ENCODE data around the gene RABGAP1L. TPM values are rescaled to one million over a fixed set of nuclear protein-coding genes. Genes with fewer than 3 reads are reported as not detected.

RABGAP1L gene
- total and polyA plus RNA-seq, 2 donors (not counting 3 experiments of a cell fraction or from before 2014, with no cell fraction given) = 6.4 to 22.2 TPM

DNA sequence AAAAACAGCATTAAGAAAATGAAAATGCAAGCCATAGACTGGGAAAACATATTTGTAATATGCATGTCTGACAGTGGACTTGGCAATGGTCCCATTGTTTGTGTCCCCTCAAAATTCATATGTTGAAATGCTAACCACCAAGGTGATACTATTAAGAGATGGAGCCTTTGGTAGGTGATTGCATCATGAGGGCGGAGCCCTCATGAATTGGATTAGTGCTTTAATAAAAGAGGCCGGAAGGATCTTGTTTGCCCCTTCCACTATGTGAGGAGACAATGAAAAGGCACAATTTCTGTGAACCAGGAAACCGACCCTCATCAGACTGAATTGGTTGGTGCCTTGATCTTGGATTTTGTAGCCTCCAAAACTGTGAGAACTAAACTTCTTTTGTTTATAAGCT, 520.8 kb downstream of the RABGAP1L start:
- Histone ChIP-seq H4K20me1 (replicated peaks; ENCODE audit: control insufficient read depth, extremely low read depth, insufficient read depth, low read length) (no peaks in the 10 kb centered on the region), H3K4me2 (ENCODE audit: insufficient read depth, low read length) (no peak overlapping the region), H3K9me3 (replicated peaks; ENCODE audit: control insufficient read depth, insufficient read depth, low read length) (no peaks in the 10 kb centered on the region), H3K27me3 (ENCODE audit: control insufficient read depth in 2 of 2, insufficient read depth in 2 of 2, low read length in 2 of 2) (no peaks in the 10 kb centered on the region), H3K4me1 (ENCODE audit: control insufficient read depth, extremely low read depth, insufficient read depth, low read length) (no peaks in the 10 kb centered on the region), H3K9me1 (replicated peaks; ENCODE audit: control insufficient read depth, extremely low read depth, insufficient read depth, low read length) (no peaks in the 10 kb centered on the region), H3K27ac (ENCODE audit: insufficient read depth, low read depth, low read length) (no peak overlapping the region), H2AFZ (ENCODE audit: low read depth, low read length) (no peak overlapping the region), H3K36me3 (ENCODE audit: control insufficient read depth in 2 of 2, extremely low read depth in 1 of 2, insufficient read depth in 2 of 2, low read length in 2 of 2) (no peaks in the 10 kb centered on the region), H3K79me2 (ENCODE audit: control insufficient read depth, insufficient read depth, low read length) (no peaks in the 10 kb centered on the region), H3K9ac (replicated peaks; ENCODE audit: extremely low read depth, insufficient read depth, low read length) (no peak overlapping the region), H3K4me3 (replicated peaks in 1 of 3; ENCODE audit: insufficient read depth in 1 of 3, low read depth in 1 of 3, low read length in 3 of 3) (no peak overlapping the region)
- TF ChIP-seq MYC (IDR thresholded peaks at IDR 0.05; ENCODE audit: low read depth, low read length) = no peak
- DNase-seq (ENCODE audit: low read depth, low spot score) (no peak), FAIRE-seq (no peak)
- ChIA-PET CTCF (no interaction called here), POLR2A (no interaction called here)
- intact Hi-C loops (cut with micrococcal nuclease) = no loop called here
- no TSS peak for BruUV-seq (replicated peaks)
- dilution Hi-C loops (cut with MboI; ENCODE audit: extremely low pct_ligation_motif_present, low sequenced_read_pairs) = no loop called here

DNA sequence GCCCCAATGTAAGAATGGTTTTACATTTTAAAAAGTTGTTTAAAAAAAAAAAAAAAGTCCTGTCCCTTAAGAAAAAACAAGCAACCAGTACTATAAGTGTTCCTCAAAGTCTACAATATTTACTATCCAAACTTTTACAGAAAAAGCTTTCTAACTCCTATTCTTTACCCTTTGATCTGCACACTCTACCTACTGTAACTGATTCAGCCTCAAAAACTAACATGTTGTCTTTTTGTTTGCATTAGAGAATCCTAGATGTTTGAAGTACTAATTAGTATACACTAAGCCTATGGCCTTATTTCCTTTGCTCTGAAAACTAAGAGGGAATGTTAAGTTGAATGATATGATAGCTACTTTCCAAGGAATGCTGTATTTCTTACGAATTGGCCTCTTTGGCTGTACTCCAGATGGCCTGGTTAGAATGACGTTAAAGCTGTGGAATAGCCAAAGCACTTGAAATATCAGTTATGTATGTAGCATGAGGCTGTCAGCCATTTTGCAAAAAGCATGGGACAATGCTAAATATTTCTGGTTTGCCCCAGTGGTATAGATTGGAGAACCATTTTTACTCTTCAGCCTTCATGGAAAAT, 523.2 kb downstream of the RABGAP1L start:
- ChIA-PET POLR2A (no interaction called here), CTCF (interaction anchor here (1.2 kb wide), 1 partner anchor 420 kb away, joined by 3 read pairs; no protein-coding TSS in a partner anchor)
- intact Hi-C loops (cut with micrococcal nuclease) = no loop called here
- BruUV-seq (replicated peaks) = no TSS peak
- no peak overlapping the region for H3K4me2 ChIP-seq (ENCODE audit: insufficient read depth, low read length)
- dilution Hi-C loops (cut with MboI; ENCODE audit: extremely low pct_ligation_motif_present, low sequenced_read_pairs) = no loop called here
- TF ChIP-seq GATA2 (IDR thresholded peaks at IDR 0.05; ENCODE audit: insufficient read depth, insufficient read length, low read depth, low read length) = no peak
- TF ChIP-seq MYC (IDR thresholded peaks at IDR 0.05; ENCODE audit: low read depth, low read length) = no peak
- TF ChIP-seq POLR2A (IDR thresholded peaks at IDR 0.05; ENCODE audit: low read depth, low read length) = no peak
- TF ChIP-seq FOS (IDR thresholded peaks at IDR 0.05; ENCODE audit: borderline replicate concordance, insufficient read depth, low read length) = no peak
- TF ChIP-seq POLR2AphosphoS5 (IDR thresholded peaks at IDR 0.05; ENCODE audit: insufficient read depth, low read depth, low read length) = no peak
- TF ChIP-seq, protein P1, sequence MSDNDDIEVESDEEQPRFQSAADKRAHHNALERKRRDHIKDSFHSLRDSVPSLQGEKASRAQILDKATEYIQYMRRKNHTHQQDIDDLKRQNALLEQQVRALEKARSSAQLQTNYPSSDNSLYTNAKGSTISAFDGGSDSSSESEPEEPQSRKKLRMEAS (IDR thresholded peaks at IDR 0.05; ENCODE audit: insufficient read depth, insufficient read length) = no peak
- TF ChIP-seq EZH2 (IDR thresholded peaks at IDR 0.05; ENCODE audit: borderline replicate concordance, low read depth, low read length, severe bottlenecking) = no peak
- TF ChIP-seq, protein P2, sequence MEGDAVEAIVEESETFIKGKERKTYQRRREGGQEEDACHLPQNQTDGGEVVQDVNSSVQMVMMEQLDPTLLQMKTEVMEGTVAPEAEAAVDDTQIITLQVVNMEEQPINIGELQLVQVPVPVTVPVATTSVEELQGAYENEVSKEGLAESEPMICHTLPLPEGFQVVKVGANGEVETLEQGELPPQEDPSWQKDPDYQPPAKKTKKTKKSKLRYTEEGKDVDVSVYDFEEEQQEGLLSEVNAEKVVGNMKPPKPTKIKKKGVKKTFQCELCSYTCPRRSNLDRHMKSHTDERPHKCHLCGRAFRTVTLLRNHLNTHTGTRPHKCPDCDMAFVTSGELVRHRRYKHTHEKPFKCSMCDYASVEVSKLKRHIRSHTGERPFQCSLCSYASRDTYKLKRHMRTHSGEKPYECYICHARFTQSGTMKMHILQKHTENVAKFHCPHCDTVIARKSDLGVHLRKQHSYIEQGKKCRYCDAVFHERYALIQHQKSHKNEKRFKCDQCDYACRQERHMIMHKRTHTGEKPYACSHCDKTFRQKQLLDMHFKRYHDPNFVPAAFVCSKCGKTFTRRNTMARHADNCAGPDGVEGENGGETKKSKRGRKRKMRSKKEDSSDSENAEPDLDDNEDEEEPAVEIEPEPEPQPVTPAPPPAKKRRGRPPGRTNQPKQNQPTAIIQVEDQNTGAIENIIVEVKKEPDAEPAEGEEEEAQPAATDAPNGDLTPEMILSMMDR (IDR thresholded peaks at IDR 0.05; ENCODE audit: extremely low read depth in 1 of 2, insufficient read depth in 1 of 2, low read depth in 1 of 2, low read length in 2 of 2) = no peak
- TF ChIP-seq JUN (IDR thresholded peaks at IDR 0.05; ENCODE audit: borderline replicate concordance, insufficient read depth, insufficient read length, low read depth) = no peak
- H3K27ac ChIP-seq (ENCODE audit: insufficient read depth, low read depth, low read length) = no peak overlapping the region
- H3K9ac ChIP-seq (replicated peaks; ENCODE audit: extremely low read depth, insufficient read depth, low read length) = no peak overlapping the region
- no peaks in the 10 kb centered on the region for H3K27me3 ChIP-seq (ENCODE audit: control insufficient read depth in 2 of 2, insufficient read depth in 2 of 2, low read length in 2 of 2)
- no peak overlapping the region for H3K4me3 ChIP-seq (replicated peaks in 1 of 3; ENCODE audit: insufficient read depth in 1 of 3, low read depth in 1 of 3, low read length in 3 of 3)
- H3K4me1 ChIP-seq (ENCODE audit: control insufficient read depth, extremely low read depth, insufficient read depth, low read length) = no peaks in the 10 kb centered on the region
- no peak for DNase-seq (ENCODE audit: low read depth, low spot score)
- no peaks in the 10 kb centered on the region for H4K20me1 ChIP-seq (replicated peaks; ENCODE audit: control insufficient read depth, extremely low read depth, insufficient read depth, low read length)
- H3K36me3 ChIP-seq (ENCODE audit: control insufficient read depth in 2 of 2, extremely low read depth in 1 of 2, insufficient read depth in 2 of 2, low read length in 2 of 2) = no peaks in the 10 kb centered on the region
- H3K79me2 ChIP-seq (ENCODE audit: control insufficient read depth, insufficient read depth, low read length) = no peaks in the 10 kb centered on the region
- H3K9me1 ChIP-seq (replicated peaks; ENCODE audit: control insufficient read depth, extremely low read depth, insufficient read depth, low read length) = no peaks in the 10 kb centered on the region
- FAIRE-seq = no peak
- H3K9me3 ChIP-seq (replicated peaks; ENCODE audit: control insufficient read depth, insufficient read depth, low read length) = no peaks in the 10 kb centered on the region
- no peak overlapping the region for H2AFZ ChIP-seq (ENCODE audit: low read depth, low read length)

Measured in endothelial cell of umbilical vein (primary cell).